Panc1 (cell line): Measurements from ENCODE around the gene CHST15.

Experiments used
- POLR2AphosphoS5 ChIP-seq: IDR thresholded peaks from 2 replicates; pipeline ENCODE4 v1.6.1; 2012; ENCODE audit warnings: mild to moderate bottlenecking, low read depth, low read length, moderate library complexity
- TF ChIP-seq, protein P1 (sequence below): fragments of 450-650 bp; IDR thresholded peaks from 2 replicates; pipeline ENCODE4 v1.5.1; 2017; ENCODE audit warnings: mild to moderate bottlenecking

DNA sequence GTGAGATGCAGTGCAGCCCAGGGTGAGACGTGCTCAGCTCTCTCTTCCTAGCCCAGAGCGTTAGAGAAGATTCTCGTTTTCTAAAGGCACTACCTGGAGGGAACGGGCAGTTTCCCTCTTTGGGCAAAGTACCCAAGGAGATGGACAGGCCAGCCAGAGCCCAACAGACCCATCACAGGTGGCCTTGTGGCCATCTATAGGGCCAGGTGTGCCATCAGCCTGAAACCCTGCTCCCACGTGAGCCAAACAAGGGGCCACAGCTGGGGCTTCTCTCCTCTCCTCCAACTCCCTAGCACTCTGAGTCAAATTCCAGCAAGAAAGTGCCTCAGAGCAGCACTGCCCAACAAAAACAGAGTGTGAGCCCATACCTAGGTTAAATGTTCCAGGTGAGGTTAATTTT, 22.3 kb downstream of the CHST15 start:
- TF ChIP-seq POLR2AphosphoS5 = no peak
- TF ChIP-seq, protein P1, sequence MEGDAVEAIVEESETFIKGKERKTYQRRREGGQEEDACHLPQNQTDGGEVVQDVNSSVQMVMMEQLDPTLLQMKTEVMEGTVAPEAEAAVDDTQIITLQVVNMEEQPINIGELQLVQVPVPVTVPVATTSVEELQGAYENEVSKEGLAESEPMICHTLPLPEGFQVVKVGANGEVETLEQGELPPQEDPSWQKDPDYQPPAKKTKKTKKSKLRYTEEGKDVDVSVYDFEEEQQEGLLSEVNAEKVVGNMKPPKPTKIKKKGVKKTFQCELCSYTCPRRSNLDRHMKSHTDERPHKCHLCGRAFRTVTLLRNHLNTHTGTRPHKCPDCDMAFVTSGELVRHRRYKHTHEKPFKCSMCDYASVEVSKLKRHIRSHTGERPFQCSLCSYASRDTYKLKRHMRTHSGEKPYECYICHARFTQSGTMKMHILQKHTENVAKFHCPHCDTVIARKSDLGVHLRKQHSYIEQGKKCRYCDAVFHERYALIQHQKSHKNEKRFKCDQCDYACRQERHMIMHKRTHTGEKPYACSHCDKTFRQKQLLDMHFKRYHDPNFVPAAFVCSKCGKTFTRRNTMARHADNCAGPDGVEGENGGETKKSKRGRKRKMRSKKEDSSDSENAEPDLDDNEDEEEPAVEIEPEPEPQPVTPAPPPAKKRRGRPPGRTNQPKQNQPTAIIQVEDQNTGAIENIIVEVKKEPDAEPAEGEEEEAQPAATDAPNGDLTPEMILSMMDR = no peak
